Measurements from ENCODE around the gene BFSP1.

Gene BFSP1

DNA sequence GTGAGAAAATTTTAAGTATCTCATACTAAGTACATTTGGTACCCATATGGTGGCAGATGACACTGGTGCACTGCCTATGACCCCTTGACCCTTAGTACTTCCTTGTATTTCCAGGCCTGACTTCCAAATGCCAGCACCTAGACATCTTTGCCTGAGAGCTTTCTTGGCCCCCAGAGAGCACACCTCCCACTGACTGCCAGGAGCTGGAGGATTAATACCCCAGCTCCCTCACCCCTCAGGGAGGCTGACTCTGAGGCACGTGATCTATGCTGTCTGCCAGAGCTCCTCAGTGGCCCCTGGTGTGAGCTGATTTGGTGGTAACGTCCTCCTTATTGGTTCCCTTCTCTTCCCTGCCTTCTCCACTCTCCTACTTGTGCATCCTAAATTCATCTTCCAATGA, 38.0 kb downstream of the BFSP1 start:
- no peak for DNase-seq

- no peak for DNase-seq
These were observed 39.7 kb downstream of the BFSP1 start for GRCh38 chr20:17491488-17491887.

- no peak for DNase-seq
These were observed 40.1 kb downstream of the BFSP1 start for GRCh38 chr20:17491041-17491440.

- DNase-seq: no peak
These were observed 40.7 kb downstream of the BFSP1 start for GRCh38 chr20:17490501-17490900.

- no peak for DNase-seq
These were observed 42.1 kb downstream of the BFSP1 start for GRCh38 chr20:17488916-17489600.

GRCh38 chr20:17485017-17485416, 46.2 kb downstream of the BFSP1 start:
- no peak for DNase-seq

DNA sequence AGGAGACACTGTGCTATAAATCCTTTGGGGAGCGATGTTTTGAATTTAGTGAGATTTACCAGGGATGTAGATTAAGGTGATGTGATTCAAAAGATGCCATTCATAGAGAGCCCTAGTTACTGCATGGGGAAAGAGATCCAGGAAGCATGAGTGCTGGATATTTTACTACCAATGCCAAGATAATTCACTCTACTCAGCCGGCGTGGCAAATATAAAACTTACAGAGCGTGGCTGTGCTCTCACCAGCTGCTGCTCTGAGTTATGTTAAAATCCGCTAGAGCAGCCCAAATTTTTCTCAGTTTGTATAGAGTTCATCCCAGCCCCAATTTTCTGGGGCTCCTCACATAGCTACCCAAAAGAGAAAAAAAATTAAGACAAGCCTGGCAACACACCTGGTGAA, 48.6 kb downstream of the BFSP1 start:
- no peak for DNase-seq

DNA sequence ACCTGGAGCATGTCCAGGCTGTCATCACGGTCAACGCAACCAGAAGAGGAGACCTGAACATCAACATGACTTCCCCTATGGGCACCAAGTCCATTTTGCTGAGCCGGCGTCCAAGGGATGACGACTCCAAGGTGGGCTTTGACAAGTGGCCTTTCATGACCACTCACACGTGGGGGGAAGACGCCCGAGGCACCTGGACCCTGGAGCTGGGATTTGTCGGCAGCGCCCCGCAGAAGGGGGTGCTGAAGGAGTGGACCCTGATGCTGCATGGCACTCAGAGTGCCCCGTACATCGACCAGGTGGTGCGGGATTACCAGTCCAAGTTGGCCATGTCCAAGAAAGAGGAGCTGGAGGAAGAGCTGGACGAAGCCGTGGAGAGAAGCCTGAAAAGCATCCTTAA, 49.5 kb downstream of the BFSP1 start:
- no peak for DNase-seq

GRCh38 chr20:17480696-17481095, 50.5 kb downstream of the BFSP1 start:
- no peak for DNase-seq

- no peak for DNase-seq
These were observed 52.0 kb downstream of the BFSP1 start for GRCh38 chr20:17479063-17479657.

- no peak for DNase-seq
These were observed 57.5 kb downstream of the BFSP1 start for GRCh38 chr20:17473659-17474058.

- no peak for DNase-seq
These were observed 59.5 kb downstream of the BFSP1 start for GRCh38 chr20:17471606-17472187.

GRCh38 chr20:17470973-17471372, 60.2 kb downstream of the BFSP1 start:
- no peak for DNase-seq

GRCh38 chr20:17470521-17470920, 60.7 kb downstream of the BFSP1 start:
- no peak for DNase-seq

- DNase-seq: no peak
These were observed 61.7 kb downstream of the BFSP1 start for GRCh38 chr20:17469246-17470030.

- no peak for DNase-seq
These were observed 62.9 kb downstream of the BFSP1 start for GRCh38 chr20:17468073-17468840.

- DNase-seq: no peak
These were observed 64.0 kb downstream of the BFSP1 start for GRCh38 chr20:17467120-17467655.

DNA sequence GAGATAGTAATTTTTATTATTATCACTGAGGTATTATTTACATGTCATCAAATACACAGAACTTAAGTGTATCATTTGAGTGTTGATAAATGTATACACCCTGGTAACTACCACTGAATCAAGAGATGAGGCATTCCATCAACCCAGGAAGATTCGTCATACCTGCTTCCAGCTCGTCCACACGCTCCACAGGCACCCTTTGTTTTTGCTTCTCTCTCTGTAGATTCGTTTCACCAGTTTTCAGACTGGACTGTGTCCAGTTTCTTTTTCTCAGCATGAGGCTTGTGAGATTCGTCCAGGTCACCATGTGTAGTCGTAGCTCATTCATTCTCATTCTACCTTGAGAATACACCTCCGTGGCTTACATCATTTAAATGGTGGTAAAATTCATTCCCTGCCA, 64.5 kb downstream of the BFSP1 start:
- no peak for DNase-seq

- DNase-seq: no peak
These were observed 65.9 kb downstream of the BFSP1 start for GRCh38 chr20:17465236-17465635.

DNA sequence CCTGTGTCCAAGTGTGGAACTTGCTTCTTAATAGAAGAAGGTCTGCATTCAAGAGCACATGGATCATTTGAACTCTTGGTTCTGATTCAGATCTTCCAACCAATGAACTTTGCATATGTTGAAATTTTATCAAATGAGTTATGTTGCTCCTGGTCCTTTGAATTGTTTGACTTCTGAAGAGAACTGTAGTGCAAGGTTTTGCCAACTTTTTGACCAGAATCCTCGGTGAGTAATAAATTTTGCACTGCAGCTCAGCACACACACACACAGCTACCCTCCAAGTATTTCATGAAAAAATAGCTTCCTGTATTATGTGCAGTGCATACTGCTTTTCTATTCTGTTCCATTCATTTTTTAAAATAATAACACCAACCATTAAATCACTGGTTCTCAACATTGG, 67.5 kb downstream of the BFSP1 start:
- no peak for DNase-seq

DNA sequence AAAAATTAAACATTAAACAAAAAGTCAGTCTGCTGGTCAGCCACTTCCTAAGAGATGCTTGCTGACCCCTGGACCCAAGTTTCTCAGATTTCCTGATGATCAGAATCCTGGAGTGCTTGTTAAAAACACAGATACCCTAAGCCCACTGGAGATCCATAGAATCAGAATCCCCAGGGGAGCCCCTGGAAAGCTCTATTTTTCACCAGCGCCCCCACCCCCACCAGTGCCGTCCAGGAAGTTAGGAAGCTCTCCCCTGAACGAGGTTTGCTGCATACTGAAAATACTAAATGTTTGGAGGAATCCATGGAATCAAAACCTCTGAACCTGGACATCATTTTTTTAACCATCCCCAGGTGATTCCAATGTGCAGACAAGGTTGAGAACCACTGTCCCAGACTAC, 69.2 kb downstream of the BFSP1 start:
- DNase-seq: no peak

GRCh38 chr20:17460119-17460518, 71.1 kb downstream of the BFSP1 start:
- DNase-seq: no peak
